Measurements from ENCODE around the gene PTPN14. TPM values are rescaled to one million over a fixed set of nuclear protein-coding genes. Genes with fewer than 3 reads are reported as not detected.

Gene PTPN14
- total RNA-seq, 6 donors from 2014 or later, result 15.4 to 42.9 (median 27.0) TPM

DNA sequence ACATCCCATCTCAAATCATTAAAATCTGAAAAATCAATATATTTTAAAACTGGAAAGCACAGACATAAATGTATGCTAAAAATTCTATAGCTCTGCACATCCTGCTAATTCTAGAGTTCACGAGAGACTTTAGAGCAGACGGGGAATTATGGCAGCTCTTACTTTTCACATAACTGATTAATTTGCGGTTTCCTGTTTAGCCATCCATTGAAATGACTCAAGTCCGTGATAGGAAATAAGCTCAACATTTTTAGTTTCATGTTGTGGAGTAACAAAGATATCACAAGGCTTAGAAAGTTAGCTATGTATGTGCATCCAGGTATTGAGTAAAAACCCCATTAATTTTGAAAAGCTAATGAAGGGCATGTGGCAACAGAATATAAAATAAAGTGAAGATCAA, 147.2 kb downstream of the PTPN14 start:
- ATAC-seq (ENCODE audit: low FRiP score in 2 of 2) (no peak), DNase-seq (no peak)
- WGBS, 2 donors, result 51 to 55% methylated on average over 4 of the region's 4 CpGs
- TF ChIP-seq, protein P1, sequence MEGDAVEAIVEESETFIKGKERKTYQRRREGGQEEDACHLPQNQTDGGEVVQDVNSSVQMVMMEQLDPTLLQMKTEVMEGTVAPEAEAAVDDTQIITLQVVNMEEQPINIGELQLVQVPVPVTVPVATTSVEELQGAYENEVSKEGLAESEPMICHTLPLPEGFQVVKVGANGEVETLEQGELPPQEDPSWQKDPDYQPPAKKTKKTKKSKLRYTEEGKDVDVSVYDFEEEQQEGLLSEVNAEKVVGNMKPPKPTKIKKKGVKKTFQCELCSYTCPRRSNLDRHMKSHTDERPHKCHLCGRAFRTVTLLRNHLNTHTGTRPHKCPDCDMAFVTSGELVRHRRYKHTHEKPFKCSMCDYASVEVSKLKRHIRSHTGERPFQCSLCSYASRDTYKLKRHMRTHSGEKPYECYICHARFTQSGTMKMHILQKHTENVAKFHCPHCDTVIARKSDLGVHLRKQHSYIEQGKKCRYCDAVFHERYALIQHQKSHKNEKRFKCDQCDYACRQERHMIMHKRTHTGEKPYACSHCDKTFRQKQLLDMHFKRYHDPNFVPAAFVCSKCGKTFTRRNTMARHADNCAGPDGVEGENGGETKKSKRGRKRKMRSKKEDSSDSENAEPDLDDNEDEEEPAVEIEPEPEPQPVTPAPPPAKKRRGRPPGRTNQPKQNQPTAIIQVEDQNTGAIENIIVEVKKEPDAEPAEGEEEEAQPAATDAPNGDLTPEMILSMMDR (IDR thresholded peaks at IDR 0.05), result no peak
- no peak for TF ChIP-seq POLR2AphosphoS5 (IDR thresholded peaks at IDR 0.05)
- no peak for TF ChIP-seq EP300 (IDR thresholded peaks at IDR 0.05)
- no peak for TF ChIP-seq POLR2A (IDR thresholded peaks at IDR 0.05)
- Histone ChIP-seq H3K4me3 (no peak overlapping the region), H3K36me3 (peaks cover 0 to 15% (median 0%) of the 10 kb centered on the region in 4 donors), H3K27ac (peak overlapping the region in 1 of 4 donors; percentile 12), H3K27me3 (no peaks in the 10 kb centered on the region), H3K4me1 (no peaks in the 10 kb centered on the region), H3K9me3 (no peaks in the 10 kb centered on the region)

DNA sequence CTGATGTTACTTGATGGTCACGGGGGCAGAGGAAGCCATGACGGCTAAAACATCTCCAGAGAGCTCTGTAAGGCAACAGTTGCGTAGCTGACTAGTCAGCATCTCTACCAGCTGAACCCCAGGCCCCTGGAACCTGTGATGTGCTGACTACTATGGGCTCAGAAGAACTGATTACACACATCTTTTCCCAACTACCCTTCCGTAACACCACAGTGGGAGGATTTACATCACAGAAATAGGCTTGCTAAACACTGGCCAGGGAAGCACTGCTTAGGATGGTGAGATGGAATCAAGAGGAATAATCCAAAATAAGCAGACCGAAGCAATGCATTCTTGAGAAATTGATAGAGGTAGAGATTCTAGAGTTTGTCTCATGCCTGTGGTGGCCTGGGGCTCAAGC, 148.0 kb downstream of the PTPN14 start:
- Histone ChIP-seq H3K4me3 (no peak overlapping the region), H3K27ac (no peak overlapping the region), H3K36me3 (peaks cover 0 to 15% (median 0%) of the 10 kb centered on the region in 4 donors), H3K27me3 (no peaks in the 10 kb centered on the region), H3K4me1 (no peaks in the 10 kb centered on the region), H3K9me3 (no peaks in the 10 kb centered on the region)
- DNase-seq (no peak), ATAC-seq (ENCODE audit: low FRiP score in 2 of 2) (no peak)
- 73 to 80% methylated on average over 5 of the region's 5 CpGs for WGBS, 2 donors
- TF ChIP-seq, protein P1 (IDR thresholded peaks at IDR 0.05), result no peak
- TF ChIP-seq POLR2AphosphoS5 (IDR thresholded peaks at IDR 0.05), result no peak
- no peak for TF ChIP-seq EP300 (IDR thresholded peaks at IDR 0.05)
- TF ChIP-seq POLR2A (IDR thresholded peaks at IDR 0.05), result no peak

DNA sequence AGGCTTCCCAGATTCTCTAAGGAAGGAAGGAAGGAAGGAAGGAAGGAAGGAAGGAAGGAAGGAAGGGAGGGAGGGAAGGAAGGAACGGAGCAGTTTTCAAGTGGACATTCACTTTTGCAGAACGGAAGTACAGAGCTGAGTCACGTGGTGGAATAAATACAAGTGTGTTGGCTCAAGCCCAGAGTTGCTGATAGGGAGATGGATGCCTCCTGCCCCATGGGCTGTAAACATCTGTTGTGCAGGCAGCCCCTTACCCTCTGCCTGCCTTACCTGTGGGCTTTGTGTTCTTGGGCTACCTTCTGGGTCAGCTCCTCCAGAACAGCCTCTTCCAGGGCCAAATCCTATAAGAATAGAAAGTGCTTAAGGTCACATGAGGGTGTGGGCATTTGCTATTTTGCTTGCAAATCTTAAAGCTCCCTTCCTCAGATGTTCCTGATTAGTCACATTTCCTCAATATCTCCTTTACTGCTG, 148.8 kb downstream of the PTPN14 start:
- H3K4me3 ChIP-seq, result no peak overlapping the region
- H3K36me3 ChIP-seq, result peaks cover 0 to 15% (median 0%) of the 10 kb centered on the region in 4 donors
- 27 to 34% methylated on average over 3 of the region's 3 CpGs for whole genome bisulfite sequencing, 2 donors
- TF ChIP-seq POLR2A (IDR thresholded peaks at IDR 0.05) (no peak), EP300 (IDR thresholded peaks at IDR 0.05) (no peak), POLR2AphosphoS5 (IDR thresholded peaks at IDR 0.05) (no peak)
- TF ChIP-seq, protein P1 (IDR thresholded peaks at IDR 0.05), result no peak
- no peak overlapping the region for H3K27ac ChIP-seq
- no peaks in the 10 kb centered on the region for H3K9me3 ChIP-seq
- no peaks in the 10 kb centered on the region for H3K27me3 ChIP-seq
- H3K4me1 ChIP-seq, result no peaks in the 10 kb centered on the region
- DNase-seq, result no peak
- no peak for ATAC-seq (ENCODE audit: low FRiP score in 2 of 2)

DNA sequence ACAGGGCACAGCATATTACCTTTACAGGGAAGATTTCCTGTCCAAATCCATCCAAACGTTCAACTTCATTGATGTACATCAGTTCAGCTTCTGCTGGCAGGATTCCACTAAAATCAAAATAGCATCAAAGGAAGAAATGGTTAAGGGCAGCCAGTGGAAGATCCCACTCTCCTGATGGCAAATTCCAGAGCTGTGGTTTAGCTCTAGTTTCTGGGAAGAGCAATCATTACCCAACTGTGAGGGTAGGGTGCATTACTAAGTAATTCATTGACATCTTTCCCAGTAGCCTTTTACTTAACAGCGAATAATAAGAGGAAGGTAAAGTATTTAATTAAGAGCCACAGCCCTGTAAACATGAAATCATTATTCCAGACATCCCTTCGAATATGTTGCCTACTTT, 149.7 kb downstream of the PTPN14 start:
- Histone ChIP-seq H3K27me3 (no peaks in the 10 kb centered on the region), H3K36me3 (peaks cover 0 to 16% (median 0%) of the 10 kb centered on the region in 4 donors), H3K4me1 (no peaks in the 10 kb centered on the region), H3K4me3 (no peak overlapping the region), H3K27ac (no peak overlapping the region), H3K9me3 (no peaks in the 10 kb centered on the region)
- DNase-seq (no peak), ATAC-seq (ENCODE audit: low FRiP score in 2 of 2) (no peak)
- 79 to 83% methylated on average over 3 of the region's 3 CpGs for WGBS, 2 donors
- TF ChIP-seq EP300 (IDR thresholded peaks at IDR 0.05) (no peak), POLR2A (IDR thresholded peaks at IDR 0.05) (no peak), POLR2AphosphoS5 (IDR thresholded peaks at IDR 0.05) (no peak)
- TF ChIP-seq, protein P1 (IDR thresholded peaks at IDR 0.05), result no peak

DNA sequence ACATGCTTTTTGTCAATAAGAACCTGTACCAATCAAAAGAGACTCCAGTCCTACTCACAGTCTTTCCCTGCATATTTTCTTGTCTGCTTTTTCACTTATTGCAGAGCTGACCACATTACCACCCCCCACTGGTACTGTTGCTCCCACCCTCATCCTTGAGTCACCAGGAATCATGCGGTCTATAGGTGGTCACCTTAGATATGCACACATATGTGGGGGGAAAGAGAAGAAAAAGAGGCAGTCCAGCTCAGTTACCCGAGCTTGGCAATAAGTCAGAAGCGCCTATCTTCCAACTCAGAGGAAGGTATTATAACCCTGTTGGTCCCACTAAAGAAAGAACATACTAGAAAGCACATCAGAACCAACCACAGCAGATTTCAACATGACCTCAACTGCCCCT, 151.3 kb downstream of the PTPN14 start:
- no peaks in the 10 kb centered on the region for H3K9me3 ChIP-seq
- 95 to 96% methylated on average over 3 of the region's 3 CpGs for WGBS, 2 donors
- no peak for DNase-seq

More for the DNA sequence above, 151.3 kb downstream of the PTPN14 start:
- ATAC-seq (ENCODE audit: low FRiP score in 2 of 2), result no peak
- Histone ChIP-seq H3K27me3 (no peaks in the 10 kb centered on the region), H3K4me3 (no peak overlapping the region), H3K36me3 (peaks cover 0 to 19% (median 0%) of the 10 kb centered on the region in 4 donors), H3K4me1 (no peaks in the 10 kb centered on the region), H3K27ac (no peak overlapping the region)
- TF ChIP-seq, protein P1 (IDR thresholded peaks at IDR 0.05), result no peak
- TF ChIP-seq POLR2AphosphoS5 (IDR thresholded peaks at IDR 0.05) (no peak), EP300 (IDR thresholded peaks at IDR 0.05) (no peak)

Measured in upper lobe of left lung (tissue), 6 donors.